ENCODE results near the gene CIART. TPM values are rescaled to one million over a fixed set of nuclear protein-coding genes. Genes with fewer than 3 reads are reported as not detected.
"Not testable (repeated sequence)": the region's sequence is repeated elsewhere in the genome, so short reads cannot be mapped to it uniquely, and the experiment has no call there.

CIART gene
- total RNA-seq, 1 experiment from 2014 or later = 19.0 TPM

- no peak overlapping the region for H2AFZ ChIP-seq (ENCODE audit: low read length)
- no TSS peak for BruUV-seq (replicated peaks)
Observed at GRCh38 chr1:150299716-150300115, 17.4 kb downstream of the CIART start.

GRCh38 chr1:150302338-150302737 is 20.0 kb downstream of the CIART start:
- no peak for TF ChIP-seq EZH2phosphoT487 (IDR thresholded peaks at IDR 0.05; ENCODE audit: borderline replicate concordance, low read length)
- no peak for TF ChIP-seq EZH2 (IDR thresholded peaks at IDR 0.05; ENCODE audit: low read length, unreplicated experiment)
- TF ChIP-seq CTCF (conservative IDR thresholded peaks at IDR 0.05; ENCODE audit: low read depth, low read length) = no peak
- ChIA-PET POLR2A (ENCODE audit: unreplicated experiment) (no interaction called here), CTCF (no interaction called here)
- no peak overlapping the region for H3K4me2 ChIP-seq (ENCODE audit: low read length)
- H3K27me3 ChIP-seq (ENCODE audit: low read length) = no peaks in the 10 kb centered on the region
- no peaks in the 10 kb centered on the region for H3K9me2 ChIP-seq (replicated peaks; ENCODE audit: low read length)
- intact Hi-C loops (cut with micrococcal nuclease) = no loop called here
- no peaks in the 10 kb centered on the region for H3K4me1 ChIP-seq (ENCODE audit: insufficient read depth, low read length)
- H3K79me2 ChIP-seq (ENCODE audit: low read length) = peaks cover 26% of the 10 kb centered on the region; the same call in 1 of the 2 replicates
- no TSS peak for BruUV-seq (replicated peaks)
- no peak for DNase-seq
- H3K36me3 ChIP-seq (ENCODE audit: low read depth, low read length) = peaks cover 38% of the 10 kb centered on the region
- H3K9ac ChIP-seq (ENCODE audit: low read length) = no peak overlapping the region
- H2AFZ ChIP-seq (ENCODE audit: low read length) = no peak overlapping the region
- no peak for ATAC-seq
- H4K20me1 ChIP-seq (ENCODE audit: low read length) = no peaks in the 10 kb centered on the region
- no peaks in the 10 kb centered on the region for H3K9me3 ChIP-seq (ENCODE audit: low read length)
- no peak overlapping the region for H3K27ac ChIP-seq (ENCODE audit: low read length)
- no peak overlapping the region for H3K4me3 ChIP-seq (ENCODE audit: low read length)
- H3F3A ChIP-seq (ENCODE audit: low read length, unreplicated experiment) = no peaks in the 10 kb centered on the region

More at GRCh38 chr1:150299716-150300115, 17.4 kb downstream of the CIART start:
- H3K4me2 ChIP-seq (ENCODE audit: low read length) = no peak overlapping the region
- DNase-seq = no peak
- ChIA-PET CTCF (no interaction called here), POLR2A (ENCODE audit: unreplicated experiment) (no interaction called here)
- no peaks in the 10 kb centered on the region for H4K20me1 ChIP-seq (ENCODE audit: low read length)
- H3K27me3 ChIP-seq (ENCODE audit: low read length) = no peaks in the 10 kb centered on the region
- no peaks in the 10 kb centered on the region for H3F3A ChIP-seq (ENCODE audit: low read length, unreplicated experiment)
- H3K9ac ChIP-seq (ENCODE audit: low read length) = no peak overlapping the region
- H3K4me1 ChIP-seq (ENCODE audit: insufficient read depth, low read length) = peaks cover 8% of the 10 kb centered on the region
- no peak overlapping the region for H3K4me3 ChIP-seq (ENCODE audit: low read length)
- H3K79me2 ChIP-seq (ENCODE audit: low read length) = peaks cover 50% of the 10 kb centered on the region
- H3K9me2 ChIP-seq (replicated peaks; ENCODE audit: low read length) = no peaks in the 10 kb centered on the region
- TF ChIP-seq CTCF (conservative IDR thresholded peaks at IDR 0.05; ENCODE audit: low read depth, low read length) (no peak), EZH2phosphoT487 (IDR thresholded peaks at IDR 0.05; ENCODE audit: borderline replicate concordance, low read length) (no peak), EZH2 (IDR thresholded peaks at IDR 0.05; ENCODE audit: low read length, unreplicated experiment) (no peak)
- no peak overlapping the region for H3K27ac ChIP-seq (ENCODE audit: low read length)
- peaks cover 36% of the 10 kb centered on the region for H3K36me3 ChIP-seq (ENCODE audit: low read depth, low read length)
- H3K9me3 ChIP-seq (ENCODE audit: low read length) = no peaks in the 10 kb centered on the region
- intact Hi-C loops (cut with micrococcal nuclease) = no loop called here
- no peak for ATAC-seq

GRCh38 chr1:150302902-150303301 is 20.5 kb downstream of the CIART start:
- Histone ChIP-seq H2AFZ (ENCODE audit: low read length) (no peak overlapping the region), H4K20me1 (ENCODE audit: low read length) (no peaks in the 10 kb centered on the region), H3K9me2 (replicated peaks; ENCODE audit: low read length) (no peaks in the 10 kb centered on the region), H3K79me2 (ENCODE audit: low read length) (peaks cover 21% of the 10 kb centered on the region; the same call in 1 of the 2 replicates), H3K4me2 (ENCODE audit: low read length) (no peak overlapping the region), H3K9ac (ENCODE audit: low read length) (no peak overlapping the region), H3K9me3 (ENCODE audit: low read length) (no peaks in the 10 kb centered on the region), H3K4me3 (ENCODE audit: low read length) (no peak overlapping the region), H3K27ac (ENCODE audit: low read length) (no peak overlapping the region), H3K27me3 (ENCODE audit: low read length) (no peaks in the 10 kb centered on the region), H3F3A (ENCODE audit: low read length, unreplicated experiment) (no peaks in the 10 kb centered on the region), H3K4me1 (ENCODE audit: insufficient read depth, low read length) (no peaks in the 10 kb centered on the region), H3K36me3 (ENCODE audit: low read depth, low read length) (peaks cover 40% of the 10 kb centered on the region)
- TF ChIP-seq CTCF (conservative IDR thresholded peaks at IDR 0.05; ENCODE audit: low read depth, low read length) = no peak
- TF ChIP-seq EZH2phosphoT487 (IDR thresholded peaks at IDR 0.05; ENCODE audit: borderline replicate concordance, low read length) = no peak
- TF ChIP-seq EZH2 (IDR thresholded peaks at IDR 0.05; ENCODE audit: low read length, unreplicated experiment) = no peak
- DNase-seq (no peak), ATAC-seq (no peak)
- CTCF ChIA-PET = no interaction called here
- BruUV-seq (replicated peaks) = no TSS peak
- intact Hi-C loops (cut with micrococcal nuclease) = no loop called here
- POLR2A ChIA-PET (ENCODE audit: unreplicated experiment) = no interaction called here

GRCh38 chr1:150308585-150308984 is 26.2 kb downstream of the CIART start:
- H3F3A ChIP-seq (ENCODE audit: low read length, unreplicated experiment); H3K4me3 ChIP-seq (ENCODE audit: low read length); H2AFZ ChIP-seq (ENCODE audit: low read length); H3K27ac ChIP-seq (ENCODE audit: low read length); H4K20me1 ChIP-seq (ENCODE audit: low read length); ATAC-seq; H3K9me3 ChIP-seq (ENCODE audit: low read length); DNase-seq; H3K79me2 ChIP-seq (ENCODE audit: low read length); H3K4me2 ChIP-seq (ENCODE audit: low read length); H3K27me3 ChIP-seq (ENCODE audit: low read length); intact Hi-C loops (cut with micrococcal nuclease); H3K9me2 ChIP-seq (replicated peaks; ENCODE audit: low read length); H3K9ac ChIP-seq (ENCODE audit: low read length); POLR2A ChIA-PET (ENCODE audit: unreplicated experiment); CTCF ChIA-PET; BruUV-seq (replicated peaks); H3K4me1 ChIP-seq (ENCODE audit: insufficient read depth, low read length): not testable (repeated sequence)
- H3K36me3 ChIP-seq (ENCODE audit: low read depth, low read length) = peaks cover 22% of the 10 kb centered on the region
